Body of pancreas (tissue), 4 donors: ENCODE measurements around the gene KIF3A.

ENCODE experiments used
- CTCF ChIP-seq, 7 experiments: fragments of 450-650 bp in 4 of 7; fragments of 200-600 bp in 3 of 7; sonication (generic) in 3 of 7; IDR thresholded peaks; one replicate each; pipeline ENCODE4 v1.5.1; 2016 to 2019; ENCODE audit warnings: antibody characterized with exemption in 7 of 7
- POLR2A ChIP-seq, 3 donors: fragments of 450-650 bp; IDR thresholded peaks; one replicate each; pipeline ENCODE4 v1.6.1; 2016; ENCODE audit warnings: antibody characterized with exemption in 3 of 3, mild to moderate bottlenecking in 2 of 3

- TF ChIP-seq CTCF (IDR thresholded peaks at IDR 0.05): no peak
- no peak for TF ChIP-seq POLR2A (IDR thresholded peaks at IDR 0.05)
Measured at GRCh38 chr5:132689513-132689912, 47.8 kb downstream of the KIF3A start.
